Stimulated activated CD8-positive, alpha-beta memory T cell treated with anti-CD3 and anti-CD28 coated beads, Interleukin-12 subunit alpha, Interleukin-12 subunit beta, amount 100 ng/mL, for 24 hours (primary cell): Measurements from ENCODE around the gene FAM78A.
"Not testable (repeated sequence)": the region's sequence is repeated elsewhere in the genome, so short reads cannot be mapped to it uniquely, and the experiment has no call there.

Experiments used
- DNase-seq: peaks from one replicate; pipeline ENCODE4 v3.0.0-alpha.2; 2020; ENCODE audit errors: extremely low read depth

The FAM78A gene

DNA sequence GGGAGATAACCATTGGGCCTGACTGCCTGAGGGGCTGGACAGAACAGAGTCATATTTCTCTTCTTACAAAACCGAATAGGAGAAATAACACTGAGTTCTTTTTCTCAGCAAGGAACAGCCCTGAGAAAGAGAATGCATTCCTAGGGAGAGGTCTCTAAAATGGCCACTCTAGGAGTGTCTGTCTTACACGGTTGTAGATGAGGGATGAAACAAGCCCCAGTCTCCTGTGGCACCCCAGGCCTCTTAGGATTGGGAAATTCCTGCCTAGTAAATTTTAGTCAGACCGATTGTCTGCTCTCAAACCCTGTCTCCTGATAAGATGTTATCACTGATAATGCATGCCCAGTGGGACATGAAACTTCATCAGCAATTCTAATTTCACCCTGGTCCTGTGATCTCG is 64.4 kb downstream of the FAM78A start:
- not testable (repeated sequence) for DNase-seq
